Hepatocyte (in vitro differentiated cells): Measurements from ENCODE around the gene PLCL2.

Source experiments
- EZH2 ChIP-seq: fragments of 200-600 bp; sonication (generic); IDR thresholded peaks from 2 replicates; pipeline ENCODE4 v1.6.1; 2016; ENCODE audit warnings: antibody characterized with exemption, mild to moderate bottlenecking, borderline replicate concordance
- TF ChIP-seq, protein P1 (sequence below): fragments of 200-600 bp; sonication (generic); IDR thresholded peaks from 2 replicates; pipeline ENCODE4 v1.5.1; 2016; ENCODE audit warnings: antibody characterized with exemption, mild to moderate bottlenecking; ENCODE audit not compliant: poor library complexity

DNA sequence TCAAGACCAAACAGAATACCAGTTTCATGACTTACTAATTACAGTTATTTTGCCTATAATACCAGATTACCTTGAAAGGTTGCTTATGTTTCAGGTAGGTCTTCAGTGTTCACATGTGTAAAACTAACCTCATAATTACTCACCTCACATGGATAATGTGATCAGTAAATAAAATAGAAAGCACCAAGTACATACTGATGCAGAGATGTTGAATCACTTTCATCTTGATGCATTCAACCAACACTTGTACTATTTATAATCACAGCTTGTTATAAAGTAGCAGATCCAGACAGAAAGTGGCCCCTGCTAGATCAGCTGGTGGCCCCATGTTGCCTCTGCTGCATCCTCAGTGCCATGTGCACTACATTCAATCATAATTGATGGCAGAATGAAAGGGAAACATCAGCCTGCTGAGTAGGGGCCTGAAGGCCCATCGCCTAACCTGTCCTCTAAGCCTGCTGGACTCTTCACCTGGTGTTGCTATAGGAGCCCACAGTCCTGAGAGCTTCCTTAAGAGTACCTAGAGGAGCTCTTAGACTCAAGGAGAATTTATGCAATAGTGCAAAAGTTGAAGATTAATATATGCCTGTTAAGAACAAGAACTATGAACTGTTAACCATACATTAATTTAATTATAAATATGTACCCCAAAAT is 154.3 kb downstream of the PLCL2 start:
- TF ChIP-seq, protein P1, sequence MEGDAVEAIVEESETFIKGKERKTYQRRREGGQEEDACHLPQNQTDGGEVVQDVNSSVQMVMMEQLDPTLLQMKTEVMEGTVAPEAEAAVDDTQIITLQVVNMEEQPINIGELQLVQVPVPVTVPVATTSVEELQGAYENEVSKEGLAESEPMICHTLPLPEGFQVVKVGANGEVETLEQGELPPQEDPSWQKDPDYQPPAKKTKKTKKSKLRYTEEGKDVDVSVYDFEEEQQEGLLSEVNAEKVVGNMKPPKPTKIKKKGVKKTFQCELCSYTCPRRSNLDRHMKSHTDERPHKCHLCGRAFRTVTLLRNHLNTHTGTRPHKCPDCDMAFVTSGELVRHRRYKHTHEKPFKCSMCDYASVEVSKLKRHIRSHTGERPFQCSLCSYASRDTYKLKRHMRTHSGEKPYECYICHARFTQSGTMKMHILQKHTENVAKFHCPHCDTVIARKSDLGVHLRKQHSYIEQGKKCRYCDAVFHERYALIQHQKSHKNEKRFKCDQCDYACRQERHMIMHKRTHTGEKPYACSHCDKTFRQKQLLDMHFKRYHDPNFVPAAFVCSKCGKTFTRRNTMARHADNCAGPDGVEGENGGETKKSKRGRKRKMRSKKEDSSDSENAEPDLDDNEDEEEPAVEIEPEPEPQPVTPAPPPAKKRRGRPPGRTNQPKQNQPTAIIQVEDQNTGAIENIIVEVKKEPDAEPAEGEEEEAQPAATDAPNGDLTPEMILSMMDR: no peak
- no peak for TF ChIP-seq EZH2
